Activated CD4-positive, CD25-positive, alpha-beta regulatory T cell (primary cell): ENCODE results near the gene POLR2I.

Experiments
- DNase-seq, 4 experiments: peaks; one replicate each; lab custom pipeline; 2025; lab: John Stamatoyannopoulos, UW

POLR2I gene

GRCh38 chr19:36114721-36115452 lies at the start of gene POLR2I:
Gene POLR2I (minus strand): TSS chr19:36114875. CDS start chr19:36114856, 19 bp downstream.
- DNase-seq, result peak; percentile 94 to 98 (median 97)

GRCh38 chr19:36163813-36164212 lies 49.1 kb upstream of the POLR2I start:
- no peak for DNase-seq

- DNase-seq, result no peak
These were observed 46.3 kb upstream of the POLR2I start for GRCh38 chr19:36160821-36161596.

- no peak for DNase-seq
These were observed 38.5 kb upstream of the POLR2I start for GRCh38 chr19:36153126-36153525.

- DNase-seq, result no peak
These were observed 37.8 kb upstream of the POLR2I start, which contains the start of gene COX7A1 for GRCh38 chr19:36152352-36153091. Gene COX7A1 (minus strand): TSS chr19:36152447. CDS start chr19:36152407, 40 bp downstream.

GRCh38 chr19:36152019-36152351 lies 37.3 kb upstream of the POLR2I start:
- no peak for DNase-seq

GRCh38 chr19:36151144-36152018 lies 36.7 kb upstream of the POLR2I start:
- DNase-seq, result no peak

- no peak for DNase-seq
These were observed 35.9 kb upstream of the POLR2I start for GRCh38 chr19:36150586-36150985.

GRCh38 chr19:36149673-36150406 lies 35.2 kb upstream of the POLR2I start:
- DNase-seq, result no peak

- DNase-seq, result no peak
These were observed 29.9 kb upstream of the POLR2I start for GRCh38 chr19:36144624-36145023.

GRCh38 chr19:36142496-36142895 lies 27.8 kb upstream of the POLR2I start:
- DNase-seq, result no peak

- no peak for DNase-seq
These were observed 27.4 kb upstream of the POLR2I start for GRCh38 chr19:36142046-36142445.

GRCh38 chr19:36141039-36141927 lies 26.6 kb upstream of the POLR2I start:
- peak; percentile 69 to 89 (median 76) for DNase-seq

- peak in 1 of 4 experiments; percentile 54 for DNase-seq
These were observed 25.8 kb upstream of the POLR2I start for GRCh38 chr19:36140304-36141038.

- DNase-seq, result peak; percentile 77 to 82 (median 80)
These were observed 25.0 kb upstream of the POLR2I start, which contains the start of gene CAPNS1 for GRCh38 chr19:36139473-36140303. Gene CAPNS1 (plus strand): TSS chr19:36140066. CDS start chr19:36141012, 946 bp downstream.

- no peak for DNase-seq
These were observed 24.4 kb upstream of the POLR2I start for GRCh38 chr19:36139120-36139472.

- no peak for DNase-seq
These were observed 22.4 kb upstream of the POLR2I start for GRCh38 chr19:36136964-36137686.
